WTC11 (cell line): Measurements from ENCODE around the gene KMT2D. TPM values are rescaled to one million over a fixed set of nuclear protein-coding genes. Genes with fewer than 3 reads are reported as not detected.

Source experiments
- ATAC-seq: fragments of 200-7000 bp; cut with Tn5 transposase; 2 replicates; pipeline ENCODE4 v1.10.0; 2021; ENCODE audit warnings: mild to moderate bottlenecking, moderate library complexity
- CTCF ChIA-PET: fragments of 300-600 bp; sonication (Branson Sonifier 250); formaldehyde crosslinking; loops from one replicate; lab custom pipeline; 2021; ENCODE audit warnings: antibody characterized with exemption; lab: Charles Lee
- POLR2A ChIA-PET: fragments of 350-600 bp; sonication (Branson Sonifier 250); formaldehyde crosslinking; loops from one replicate; lab custom pipeline; 2021; ENCODE audit warnings: antibody characterized with exemption; lab: Charles Lee
- DNase-seq: peaks from one replicate; pipeline ENCODE4 v3.0.0; 2021; ENCODE audit warnings: low spot score
- H3K27ac Mint-ChIP-seq: 2 replicates; pipeline ENCODE4 v1.8.0; 2021; ENCODE audit warnings: mixed read lengths
- H3K27me3 Mint-ChIP-seq: 2 replicates; pipeline ENCODE4 v1.8.0; 2021; ENCODE audit warnings: low read depth, mild to moderate bottlenecking, moderate library complexity, mixed read lengths
- H3K36me3 Mint-ChIP-seq: 2 replicates; pipeline ENCODE4 v1.8.0; 2021; ENCODE audit warnings: mixed read lengths
- H3K4me1 Mint-ChIP-seq: 2 replicates; pipeline ENCODE4 v1.8.0; 2022; ENCODE audit warnings: mixed read lengths
- H3K4me3 Mint-ChIP-seq: 2 replicates; pipeline ENCODE4 v1.8.0; 2021; ENCODE audit warnings: mild to moderate bottlenecking, moderate library complexity, mixed read lengths
- H3K9me3 Mint-ChIP-seq: 2 replicates; pipeline ENCODE4 v1.8.0; 2021; ENCODE audit warnings: mixed read lengths
- ARID4B ChIP-seq: sonication (generic); formaldehyde crosslinking; IDR thresholded peaks from 2 replicates; pipeline ENCODE4 v1.8.0; 2023; ENCODE audit warnings: missing genetic modification reagents, mild to moderate bottlenecking, borderline replicate concordance
- ATF6 ChIP-seq: sonication (generic); formaldehyde crosslinking; IDR thresholded peaks from 2 replicates; pipeline ENCODE4 v1.8.1; 2023; ENCODE audit warnings: mild to moderate bottlenecking, missing genetic modification reagents
- CREM ChIP-seq: sonication (generic); formaldehyde crosslinking; IDR thresholded peaks from 2 replicates; pipeline ENCODE4 v1.8.1; 2022; ENCODE audit warnings: mild to moderate bottlenecking, missing genetic modification reagents, moderate library complexity
- E2F5 ChIP-seq: sonication (generic); formaldehyde crosslinking; IDR thresholded peaks from 2 replicates; pipeline ENCODE4 v1.8.1; 2022; ENCODE audit warnings: mild to moderate bottlenecking, moderate library complexity, missing genetic modification reagents
- ESRRA ChIP-seq: sonication (generic); formaldehyde crosslinking; IDR thresholded peaks from 2 replicates; pipeline ENCODE4 v1.8.1; 2022; ENCODE audit warnings: mild to moderate bottlenecking, missing genetic modification reagents, borderline replicate concordance
- FOXK1 ChIP-seq: sonication (generic); formaldehyde crosslinking; IDR thresholded peaks from 2 replicates; pipeline ENCODE4 v1.8.0; 2022; ENCODE audit warnings: mild to moderate bottlenecking, moderate library complexity, missing genetic modification reagents
- FOXP1 ChIP-seq: sonication (generic); formaldehyde crosslinking; IDR thresholded peaks from 2 replicates; pipeline ENCODE4 v1.8.0; 2022; ENCODE audit warnings: missing genetic modification reagents, mild to moderate bottlenecking, moderate library complexity, borderline replicate concordance
- GABPB1 ChIP-seq: sonication (generic); formaldehyde crosslinking; IDR thresholded peaks from 2 replicates; pipeline ENCODE4 v1.8.1; 2023; ENCODE audit warnings: mild to moderate bottlenecking, missing genetic modification reagents
- JAZF1 ChIP-seq: fragments of 250-450 bp; sonication (Bioruptor Pico); IDR thresholded peaks from 2 replicates; pipeline ENCODE4 v1.9.0; 2021; ENCODE audit warnings: moderate library complexity, mild to moderate bottlenecking, inconsistent platforms
- JUN ChIP-seq: sonication (generic); formaldehyde crosslinking; IDR thresholded peaks from 2 replicates; pipeline ENCODE4 v1.8.0; 2023; ENCODE audit warnings: mild to moderate bottlenecking, missing genetic modification reagents
- KAT7 ChIP-seq: sonication (generic); formaldehyde crosslinking; IDR thresholded peaks from 2 replicates; pipeline ENCODE4 v1.8.1; 2023; ENCODE audit warnings: missing genetic modification reagents, mild to moderate bottlenecking, borderline replicate concordance
- MAX ChIP-seq: sonication (generic); formaldehyde crosslinking; IDR thresholded peaks from 2 replicates; pipeline ENCODE4 v1.8.0; 2022; ENCODE audit warnings: mild to moderate bottlenecking, missing genetic modification reagents
- NFE2L1 ChIP-seq: sonication (generic); formaldehyde crosslinking; IDR thresholded peaks from 2 replicates; pipeline ENCODE4 v1.8.1; 2023; ENCODE audit warnings: missing genetic modification reagents
- NFYB ChIP-seq: sonication (generic); formaldehyde crosslinking; conservative IDR thresholded peaks from 2 replicates; pipeline ENCODE4 v1.8.0; 2022; ENCODE audit warnings: low read depth, missing genetic modification reagents
- NR3C1 ChIP-seq: sonication (generic); formaldehyde crosslinking; conservative IDR thresholded peaks from 2 replicates; pipeline ENCODE4 v1.8.1; 2023; ENCODE audit warnings: low read depth, mild to moderate bottlenecking, missing genetic modification reagents
- PREB ChIP-seq: sonication (generic); formaldehyde crosslinking; IDR thresholded peaks from 2 replicates; pipeline ENCODE4 v1.8.1; 2022; ENCODE audit warnings: mild to moderate bottlenecking, missing genetic modification reagents, moderate library complexity, borderline replicate concordance
- SP1 ChIP-seq: sonication (generic); formaldehyde crosslinking; conservative IDR thresholded peaks from 2 replicates; pipeline ENCODE4 v1.8.1; 2022; ENCODE audit warnings: missing genetic modification reagents
- TEAD1 ChIP-seq: sonication (generic); formaldehyde crosslinking; IDR thresholded peaks from 2 replicates; pipeline ENCODE4 v1.8.0; 2022; ENCODE audit warnings: mild to moderate bottlenecking, missing genetic modification reagents
- TEAD4 ChIP-seq: sonication (generic); formaldehyde crosslinking; IDR thresholded peaks from 2 replicates; pipeline ENCODE4 v1.8.0; 2022; ENCODE audit warnings: mild to moderate bottlenecking, missing genetic modification reagents
- TP53 ChIP-seq: sonication (generic); formaldehyde crosslinking; IDR thresholded peaks from 2 replicates; pipeline ENCODE4 v1.8.1; 2023; ENCODE audit warnings: mild to moderate bottlenecking, missing genetic modification reagents
- USF1 ChIP-seq: sonication (generic); formaldehyde crosslinking; IDR thresholded peaks from 2 replicates; pipeline ENCODE4 v1.8.0; 2022; ENCODE audit warnings: mild to moderate bottlenecking, missing genetic modification reagents
- USF2 ChIP-seq: sonication (generic); formaldehyde crosslinking; IDR thresholded peaks from 2 replicates; pipeline ENCODE4 v1.8.1; 2023; ENCODE audit warnings: mild to moderate bottlenecking, missing genetic modification reagents, moderate library complexity
- ZNF121 ChIP-seq: sonication (generic); formaldehyde crosslinking; IDR thresholded peaks from 2 replicates; pipeline ENCODE4 v1.8.0; 2023; ENCODE audit warnings: missing genetic modification reagents
- ZNF219 ChIP-seq: sonication (generic); formaldehyde crosslinking; IDR thresholded peaks from 2 replicates; pipeline ENCODE4 v1.8.0; 2023; ENCODE audit warnings: missing genetic modification reagents, mild to moderate bottlenecking, borderline replicate concordance
- ZNF423 ChIP-seq: fragments of 250-450 bp; sonication (Bioruptor Pico); IDR thresholded peaks from 2 replicates; pipeline ENCODE4 v2.1.2; 2022; ENCODE audit warnings: mild to moderate bottlenecking, moderate library complexity
- total RNA-seq: library from RNA; stranded (reverse); gene quantifications from 3 replicates; pipeline ENCODE4 v1.2.3, GENCODE V29; 2021

Gene KMT2D
- total RNA-seq, 1 experiment from 2014 or later, result 101 TPM

- H3K36me3 Mint-ChIP-seq, result peaks cover 3% of the 10 kb centered on the region; the same call in 1 of the 2 replicates
- H3K27me3 Mint-ChIP-seq, result peaks cover 20% of the 10 kb centered on the region
- DNase-seq (peak; percentile 95), ATAC-seq (peak; percentile 96)
- POLR2A ChIA-PET, result interaction anchor here (0.6 to 1.9 kb wide), 4 partner anchors 23 to 83 kb away, joined by 3 to 6 read pairs (median 4); partner anchors contain the start of gene LMBR1L
- peak within 1 kb of the TSS; percentile 99 for H3K4me3 Mint-ChIP-seq
- CTCF ChIA-PET, result interaction anchor here (0.7 to 7.8 kb wide), 18 partner anchors 14 to 281 kb away, joined by 3 to 73 read pairs (median 5); partner anchors contain the start of genes ADCY6, DHH, LMBR1L and TUBA1B
- H3K9me3 Mint-ChIP-seq, result no peaks in the 10 kb centered on the region
- H3K4me1 Mint-ChIP-seq, result peaks cover 15% of the 10 kb centered on the region
- H3K27ac Mint-ChIP-seq, result peak within 1 kb of the TSS; percentile 7; the same call in 1 of the 2 replicates
- TF ChIP-seq JUN (CRISPR knock-in tag), result no peak
- TF ChIP-seq NFYB (CRISPR knock-in tag), result 0 out of 2 replicates have a peak, but pooled peaks have one; percentile 22
- peak; percentile 81 for TF ChIP-seq GABPB1 (CRISPR knock-in tag)
- TF ChIP-seq MAX, result peak; percentile 84
- no peak for TF ChIP-seq KAT7 (CRISPR knock-in tag)
- TF ChIP-seq PREB, result 0 out of 2 replicates have a peak, but pooled peaks have one; percentile 34
- no peak for TF ChIP-seq NR3C1 (CRISPR knock-in tag)
- 0 out of 2 replicates have a peak, but pooled peaks have one; percentile 19 for TF ChIP-seq TEAD1 (CRISPR knock-in tag)
- TF ChIP-seq SP1 (CRISPR knock-in tag), result peak; percentile 62
- peak; percentile 82; the same call in 1 of the 2 replicates for TF ChIP-seq E2F5 (CRISPR knock-in tag)
- no peak for TF ChIP-seq FOXP1
- TF ChIP-seq TEAD4 (CRISPR knock-in tag), result no peak
- peak; percentile 95 for TF ChIP-seq USF1
- TF ChIP-seq USF2 (CRISPR knock-in tag), result peak; percentile 95
- TF ChIP-seq ARID4B (CRISPR knock-in tag), result peak; percentile 65; the same call in 1 of the 2 replicates
- no peak for TF ChIP-seq ZNF121 (CRISPR knock-in tag)
- no peak for TF ChIP-seq JAZF1 (CRISPR knock-in tag)
- TF ChIP-seq NFE2L1 (CRISPR knock-in tag), result no peak
- no peak for TF ChIP-seq ATF6 (CRISPR knock-in tag)
- 0 out of 2 replicates have a peak, but pooled peaks have one; percentile 68 for TF ChIP-seq TP53 (CRISPR knock-in tag)
- 0 out of 2 replicates have a peak, but pooled peaks have one; percentile 59 for TF ChIP-seq CREM (CRISPR knock-in tag)
- no peak for TF ChIP-seq ZNF219 (CRISPR knock-in tag)
- TF ChIP-seq ESRRA, result no peak
- peak; percentile 88; the same call in 1 of the 2 replicates for TF ChIP-seq FOXK1 (CRISPR knock-in tag)
- peak; percentile 99 for TF ChIP-seq ZNF423 (CRISPR knock-in tag)
Measured at GRCh38 chr12:49069507-49070346, 9.1 kb upstream of the KMT2D start, which contains the start of gene RHEBL1. Gene RHEBL1 (minus strand): TSS chr12:49069979. CDS start chr12:49069785, 194 bp downstream.
